ENCODE measurements around the gene ZNF511. TPM values are rescaled to one million over a fixed set of nuclear protein-coding genes. Genes with fewer than 3 reads are reported as not detected.

The ZNF511 gene
- total RNA-seq, 1 experiment from 2014 or later: 89.4 TPM

DNA sequence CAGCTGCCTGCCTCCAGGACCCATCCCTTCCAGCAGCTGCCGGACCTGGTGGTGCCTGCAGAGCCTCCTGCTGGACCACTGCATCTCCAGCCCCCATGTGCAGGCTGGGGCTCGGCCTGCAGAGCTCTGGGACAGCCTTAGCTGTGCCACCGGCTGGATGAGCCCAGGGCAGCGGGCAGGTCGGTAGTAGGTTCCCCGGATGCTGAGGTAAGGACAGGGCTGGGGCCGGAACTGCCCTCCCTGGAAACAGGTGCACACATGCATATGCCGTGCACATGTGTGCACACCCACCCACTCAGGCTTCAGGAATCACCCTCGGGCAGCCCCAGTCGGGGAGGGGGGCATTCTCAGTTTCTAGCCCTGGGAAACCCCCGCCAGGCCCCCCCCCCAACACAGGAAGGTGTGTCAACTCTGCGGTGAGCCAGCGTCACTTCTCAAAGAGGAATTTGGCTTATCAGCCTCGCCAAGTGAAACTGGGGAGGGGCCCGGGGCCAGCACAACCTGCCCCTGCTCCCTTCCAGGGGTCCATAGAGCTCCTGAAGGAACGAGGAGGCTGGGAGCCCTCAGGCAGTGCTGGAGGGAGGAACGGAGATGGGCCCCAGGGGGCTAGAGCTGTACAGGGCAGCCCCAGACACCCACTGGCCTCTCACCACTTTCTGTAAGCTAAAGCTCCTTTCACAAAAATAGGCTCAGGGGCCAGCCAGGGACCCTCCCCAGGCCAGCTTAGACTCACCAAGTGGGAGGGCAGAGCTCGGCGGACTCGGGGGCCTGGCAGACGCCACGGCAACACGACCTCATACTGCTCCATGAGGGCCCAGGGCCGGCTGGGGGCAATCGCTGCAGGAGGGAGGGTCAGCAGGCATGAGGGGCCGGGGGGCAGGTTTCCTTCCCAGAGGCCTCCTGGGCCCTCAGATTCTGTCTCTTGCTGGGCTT lies 33.7 kb upstream of the ZNF511 start:
- Mint-ChIP-seq H3K27me3 (ENCODE audit: low read depth) (peaks cover 11% of the 10 kb centered on the region), H3K36me3 (ENCODE audit: insufficient read depth in 1 of 3, low read depth in 3 of 3) (peaks cover 0 to 5% (median 0%) of the 10 kb centered on the region in 3 experiments; a peak in 2 of 7 replicates), H3K4me1 (peaks cover 3 to 7% of the 10 kb centered on the region in 2 experiments; a peak in 3 of 4 replicates), H3K4me3 (no peak overlapping the region), H3K9me3 (no peaks in the 10 kb centered on the region), H3K27ac (no peak overlapping the region)
- H3K27me3 ChIP-seq (ENCODE audit: insufficient read depth, low read length): no peaks in the 10 kb centered on the region; the same call in 1 of the 2 replicates
- no peak for DNase-seq
- no peak overlapping the region for H2AFZ ChIP-seq (ENCODE audit: low read length)
- H3K27ac ChIP-seq (ENCODE audit: insufficient read length, low read depth, low read length): no peak overlapping the region
- H2AK5ac ChIP-seq (ENCODE audit: insufficient read length, low read length): no peak overlapping the region
- no peaks in the 10 kb centered on the region for H3K4me1 ChIP-seq (ENCODE audit: insufficient read depth, low read length)
- no peak overlapping the region for H2BK5ac ChIP-seq (ENCODE audit: insufficient read length, low read length)
- H3K9me3 ChIP-seq (ENCODE audit: control insufficient read depth, low read depth, low read length): no peaks in the 10 kb centered on the region
- H3K79me2 ChIP-seq (ENCODE audit: insufficient read depth, low read length): no peaks in the 10 kb centered on the region
- TF ChIP-seq, protein P1, sequence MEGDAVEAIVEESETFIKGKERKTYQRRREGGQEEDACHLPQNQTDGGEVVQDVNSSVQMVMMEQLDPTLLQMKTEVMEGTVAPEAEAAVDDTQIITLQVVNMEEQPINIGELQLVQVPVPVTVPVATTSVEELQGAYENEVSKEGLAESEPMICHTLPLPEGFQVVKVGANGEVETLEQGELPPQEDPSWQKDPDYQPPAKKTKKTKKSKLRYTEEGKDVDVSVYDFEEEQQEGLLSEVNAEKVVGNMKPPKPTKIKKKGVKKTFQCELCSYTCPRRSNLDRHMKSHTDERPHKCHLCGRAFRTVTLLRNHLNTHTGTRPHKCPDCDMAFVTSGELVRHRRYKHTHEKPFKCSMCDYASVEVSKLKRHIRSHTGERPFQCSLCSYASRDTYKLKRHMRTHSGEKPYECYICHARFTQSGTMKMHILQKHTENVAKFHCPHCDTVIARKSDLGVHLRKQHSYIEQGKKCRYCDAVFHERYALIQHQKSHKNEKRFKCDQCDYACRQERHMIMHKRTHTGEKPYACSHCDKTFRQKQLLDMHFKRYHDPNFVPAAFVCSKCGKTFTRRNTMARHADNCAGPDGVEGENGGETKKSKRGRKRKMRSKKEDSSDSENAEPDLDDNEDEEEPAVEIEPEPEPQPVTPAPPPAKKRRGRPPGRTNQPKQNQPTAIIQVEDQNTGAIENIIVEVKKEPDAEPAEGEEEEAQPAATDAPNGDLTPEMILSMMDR (conservative IDR thresholded peaks at IDR 0.05): no peak
- H3K23me2 ChIP-seq (ENCODE audit: insufficient read length, low read depth, low read length, poor library complexity, severe bottlenecking): peaks cover 7% of the 10 kb centered on the region
- no peak overlapping the region for H2BK120ac ChIP-seq (ENCODE audit: low read depth, low read length, poor library complexity, severe bottlenecking)
- no peaks in the 10 kb centered on the region for H3K79me1 ChIP-seq (ENCODE audit: insufficient read depth, low read depth, low read length, poor library complexity, severe bottlenecking)
- H4K5ac ChIP-seq (ENCODE audit: insufficient read length, low read depth, low read length): no peak overlapping the region
- no CpG with 5 or more reads among the region's 26 CpGs for WGBS (ENCODE audit: extremely low coverage, insufficient read length, low lambda C conversion rate)
- H3K14ac ChIP-seq (ENCODE audit: insufficient read depth, low read length): no peak overlapping the region; the same call in 1 of the 2 replicates
- no peak overlapping the region for H4K91ac ChIP-seq (ENCODE audit: insufficient read length, low read depth, low read length)
- no peak overlapping the region for H3K56ac ChIP-seq (ENCODE audit: insufficient read length, low read depth, low read length)
- H3K18ac ChIP-seq (ENCODE audit: insufficient read length, low read depth, low read length): no peak overlapping the region
- no peak overlapping the region for H2BK15ac ChIP-seq (ENCODE audit: low read depth, low read length)
- no peak overlapping the region for H4K8ac ChIP-seq (replicated peaks; ENCODE audit: insufficient read length, low read depth, low read length)
- H4K20me1 ChIP-seq (ENCODE audit: control insufficient read depth, insufficient read depth, insufficient read length): no peaks in the 10 kb centered on the region
- H2BK12ac ChIP-seq (ENCODE audit: insufficient read length, low read depth, low read length): no peak overlapping the region
- no peak overlapping the region for H3T11ph ChIP-seq (ENCODE audit: low read length)
- H3K9ac ChIP-seq (ENCODE audit: extremely low read depth, insufficient read length, low read length): no peak overlapping the region
- no peak overlapping the region for H3K4ac ChIP-seq (ENCODE audit: low read depth, low read length)
- no peak overlapping the region for H3K23ac ChIP-seq (ENCODE audit: insufficient read length, low read depth, low read length)
- H2BK20ac ChIP-seq (ENCODE audit: low read depth, low read length, poor library complexity, severe bottlenecking): no peak overlapping the region
- H3K4me2 ChIP-seq (ENCODE audit: insufficient read depth, insufficient read length, low read length): no peak overlapping the region
